GM19455 (cell line): ENCODE measurements around the gene RADIL.
"Not testable (repeated sequence)": the region's sequence is repeated elsewhere in the genome, so short reads cannot be mapped to it uniquely, and the experiment has no call there.

ENCODE experiments used
- ATAC-seq: cut with Tn5 transposase; IDR thresholded peaks from one replicate; pipeline ENCODE4 v1.9.1; 2021; ENCODE audit not compliant: unreplicated experiment

RADIL gene

DNA sequence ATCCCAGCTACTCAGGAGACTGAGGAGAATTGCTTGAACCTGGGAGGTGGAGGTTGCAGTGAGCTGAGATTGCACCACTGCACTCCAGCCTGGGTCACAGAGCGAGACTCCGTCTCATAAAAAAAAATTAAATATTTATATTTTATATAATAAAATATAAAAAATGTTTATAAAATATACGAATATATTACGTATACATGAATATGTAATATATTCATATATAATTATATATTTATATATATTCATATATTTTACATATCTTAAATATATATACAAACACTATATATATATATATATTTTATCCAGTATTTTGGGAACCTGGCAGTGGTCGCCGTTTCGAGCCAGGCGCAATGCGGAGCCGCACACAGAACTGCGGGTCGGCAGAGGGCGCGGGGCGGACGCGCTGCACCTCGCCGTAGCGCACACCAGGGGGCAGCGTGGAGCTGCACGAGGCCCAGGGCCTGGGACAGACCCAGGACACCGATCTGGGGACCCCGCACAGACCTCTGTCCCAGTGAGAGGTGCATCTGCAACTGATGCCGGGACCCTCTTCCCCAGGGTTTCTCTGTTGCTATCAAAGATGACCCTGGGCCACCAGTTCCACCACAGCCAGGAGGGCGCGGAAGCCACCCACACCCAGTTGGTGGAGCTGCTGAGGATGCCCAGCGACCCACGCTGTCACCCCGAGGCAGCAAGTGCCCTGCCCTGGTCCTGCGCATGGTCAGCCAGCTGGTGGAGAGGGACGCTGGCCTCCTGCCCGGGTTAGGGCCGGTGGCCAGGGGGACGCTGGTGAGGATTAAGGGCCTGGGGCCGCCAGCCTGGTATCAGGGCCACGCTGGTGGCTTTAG, 85.4 kb downstream of the RADIL start:
- no peak for ATAC-seq

DNA sequence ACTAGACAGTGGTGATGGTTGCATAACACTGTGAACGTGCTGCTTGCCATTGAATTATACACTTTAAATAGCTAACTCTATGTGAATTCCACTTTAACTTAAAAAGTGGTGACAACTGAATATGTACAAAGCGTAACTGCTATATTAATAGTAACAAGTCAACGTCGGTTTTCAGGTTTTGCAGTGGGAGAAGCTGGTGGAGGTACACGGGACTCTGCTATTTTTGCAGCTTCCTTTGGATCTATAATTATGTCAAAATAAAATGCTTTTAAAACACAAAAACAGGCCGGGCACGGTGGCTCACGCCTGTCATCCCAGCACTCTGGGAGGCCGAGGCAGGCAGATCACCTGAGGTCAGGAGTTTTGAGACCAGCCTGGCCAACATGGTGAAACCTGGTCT, 87.1 kb downstream of the RADIL start:
- ATAC-seq: no peak

DNA sequence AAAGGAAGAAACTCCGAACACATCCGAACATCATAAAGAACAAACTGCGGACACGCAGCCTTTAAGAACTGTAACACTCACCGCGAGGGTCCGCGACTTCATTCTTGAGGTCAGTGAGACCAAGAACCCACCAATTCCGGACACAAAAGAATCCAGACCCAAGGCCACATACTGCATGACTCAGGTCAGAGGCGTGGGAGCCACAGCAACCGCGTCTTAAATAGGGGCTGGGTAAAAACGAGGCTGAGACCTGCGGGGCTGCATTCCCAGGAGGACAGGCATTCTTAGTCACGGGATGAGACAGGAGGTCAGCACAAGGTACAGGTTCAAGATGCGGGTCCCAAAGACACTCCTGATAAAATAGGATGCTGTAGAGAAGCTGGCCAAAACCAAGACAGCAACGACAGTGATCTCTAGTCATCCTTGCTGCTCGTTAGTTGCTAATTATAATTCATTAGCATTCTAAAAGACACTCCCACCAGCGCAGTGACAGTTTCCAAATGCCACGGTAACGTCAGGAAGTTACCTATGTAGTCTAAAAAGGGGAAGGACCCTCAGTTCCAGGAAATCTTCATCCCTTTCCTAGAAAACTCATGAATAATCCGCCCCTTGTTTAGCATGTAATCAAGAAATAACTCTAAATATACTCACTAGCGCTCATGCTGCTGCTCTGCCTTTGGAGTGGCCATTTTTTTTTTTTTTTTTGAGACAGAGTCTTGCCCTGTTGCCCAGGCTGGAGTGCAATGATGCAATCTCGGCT, 88.7 kb downstream of the RADIL start:
- no peak for ATAC-seq

DNA sequence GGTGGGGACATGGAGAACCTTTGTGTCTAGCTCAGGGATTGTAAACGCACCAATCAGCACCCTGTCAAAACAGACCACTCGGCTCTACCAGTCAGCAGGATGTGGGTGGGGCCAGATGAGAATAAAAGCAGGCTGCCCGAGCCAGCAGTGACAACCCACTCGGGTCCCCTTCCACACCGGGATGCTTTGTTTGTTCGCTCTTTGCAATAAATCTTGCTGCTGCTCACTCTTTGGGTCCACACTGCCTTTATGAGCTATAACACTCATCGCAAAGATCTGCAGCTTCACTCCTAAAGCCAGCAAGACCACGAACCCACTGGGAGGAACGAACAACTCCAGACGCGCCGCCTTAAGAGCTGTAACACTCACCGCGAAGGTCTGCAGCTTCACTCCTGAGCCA, 89.3 kb downstream of the RADIL start:
- not testable (repeated sequence) for ATAC-seq

DNA sequence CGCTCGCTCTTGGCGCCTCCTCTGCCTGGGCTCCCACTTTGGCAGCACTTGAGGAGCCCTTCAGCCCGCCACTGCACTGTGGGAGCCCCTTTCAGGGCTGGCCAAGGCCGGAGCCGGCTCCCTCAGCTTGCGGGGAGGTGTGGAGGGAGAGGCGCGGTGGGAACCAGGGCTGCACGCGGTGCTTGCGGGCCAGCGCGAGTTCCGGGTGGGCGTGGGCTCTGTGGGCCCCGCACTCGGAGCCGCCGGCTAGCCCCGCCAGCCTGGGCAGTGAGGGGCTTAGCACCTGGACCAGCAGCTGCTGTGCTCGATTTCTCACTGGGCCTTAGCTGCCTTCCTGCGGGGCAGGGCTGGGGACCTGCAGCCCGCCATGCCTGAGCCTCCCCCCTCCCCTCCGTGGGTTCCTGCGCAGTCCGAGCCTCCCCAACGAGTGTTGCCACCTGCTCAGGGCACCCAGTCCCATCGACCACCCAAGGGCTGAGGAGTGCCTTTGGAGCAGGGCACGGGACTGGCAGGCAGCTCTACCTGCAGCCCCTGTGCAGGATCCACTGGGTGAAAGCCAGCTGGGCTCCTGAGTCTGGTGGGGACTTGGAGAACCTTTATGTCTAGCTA, 90.0 kb downstream of the RADIL start:
- ATAC-seq: not testable (repeated sequence)

DNA sequence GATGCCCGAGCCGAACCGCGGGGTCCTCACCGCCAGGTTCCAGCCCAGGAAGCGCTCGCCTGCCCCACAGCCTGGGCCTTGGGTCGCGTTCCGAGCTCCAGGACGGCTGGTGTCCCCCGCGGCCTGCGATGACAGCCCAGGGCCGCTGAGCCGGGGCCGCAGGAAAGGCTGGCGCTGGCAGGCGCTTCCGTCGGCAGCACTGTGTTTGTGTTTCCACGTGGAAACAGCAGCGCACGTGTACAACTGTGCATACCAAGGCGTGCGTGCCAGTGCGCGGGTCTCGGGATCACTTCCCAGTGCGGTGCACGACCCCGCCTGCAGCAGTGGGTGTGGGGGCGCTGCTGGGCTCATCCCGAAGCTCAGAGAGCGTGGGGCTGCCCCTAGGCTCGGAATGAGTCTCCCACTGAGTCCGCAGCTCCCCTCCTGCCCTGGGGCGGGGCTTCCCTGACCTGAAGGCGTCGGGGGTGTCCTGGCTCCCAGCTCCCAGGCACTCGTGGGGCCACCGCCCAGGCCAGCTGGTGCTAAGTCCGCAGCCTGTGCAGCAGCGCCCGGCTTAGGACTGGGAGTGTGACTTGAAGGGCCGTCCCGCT, 90.9 kb downstream of the RADIL start:
- no peak for ATAC-seq

DNA sequence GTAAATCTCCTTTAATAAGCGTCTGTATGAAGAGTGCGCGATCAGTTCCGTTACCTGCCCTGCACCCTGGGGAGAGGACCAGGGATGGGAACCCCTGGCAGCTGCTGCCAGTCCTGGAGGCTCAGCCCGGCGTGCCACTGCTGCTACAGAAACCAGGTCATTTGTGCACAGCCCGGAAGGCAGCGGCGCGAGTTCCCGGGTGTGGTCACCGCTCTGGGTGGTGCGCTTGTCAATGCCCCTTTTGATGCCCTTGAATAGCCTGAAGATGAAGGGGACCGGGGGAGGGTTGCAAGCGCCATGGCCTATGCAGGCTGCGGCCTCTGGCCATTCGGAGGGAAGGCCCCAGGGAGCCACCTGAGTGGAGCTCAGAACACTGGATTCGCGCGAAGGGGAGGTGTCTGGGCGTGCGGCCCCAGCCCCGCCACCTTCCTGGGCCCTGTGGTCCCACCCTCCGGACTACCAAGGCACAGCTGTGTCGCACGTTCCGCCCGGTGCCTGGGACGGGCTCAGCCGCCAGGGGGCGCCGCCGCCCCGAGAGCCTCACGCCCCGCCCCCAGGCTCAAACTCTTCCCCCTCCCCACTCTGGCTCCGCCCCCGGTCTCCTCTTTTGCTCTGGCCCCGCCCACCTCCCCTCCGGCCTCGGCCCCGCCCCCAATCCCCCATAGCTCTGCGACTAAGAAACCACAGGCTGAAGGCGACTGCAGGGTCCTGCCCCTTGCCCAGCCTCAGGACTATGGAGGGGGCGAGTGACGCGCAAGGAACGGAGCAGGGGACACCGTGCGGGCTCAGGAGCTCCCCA, 91.6 kb downstream of the RADIL start:
- no peak for ATAC-seq

DNA sequence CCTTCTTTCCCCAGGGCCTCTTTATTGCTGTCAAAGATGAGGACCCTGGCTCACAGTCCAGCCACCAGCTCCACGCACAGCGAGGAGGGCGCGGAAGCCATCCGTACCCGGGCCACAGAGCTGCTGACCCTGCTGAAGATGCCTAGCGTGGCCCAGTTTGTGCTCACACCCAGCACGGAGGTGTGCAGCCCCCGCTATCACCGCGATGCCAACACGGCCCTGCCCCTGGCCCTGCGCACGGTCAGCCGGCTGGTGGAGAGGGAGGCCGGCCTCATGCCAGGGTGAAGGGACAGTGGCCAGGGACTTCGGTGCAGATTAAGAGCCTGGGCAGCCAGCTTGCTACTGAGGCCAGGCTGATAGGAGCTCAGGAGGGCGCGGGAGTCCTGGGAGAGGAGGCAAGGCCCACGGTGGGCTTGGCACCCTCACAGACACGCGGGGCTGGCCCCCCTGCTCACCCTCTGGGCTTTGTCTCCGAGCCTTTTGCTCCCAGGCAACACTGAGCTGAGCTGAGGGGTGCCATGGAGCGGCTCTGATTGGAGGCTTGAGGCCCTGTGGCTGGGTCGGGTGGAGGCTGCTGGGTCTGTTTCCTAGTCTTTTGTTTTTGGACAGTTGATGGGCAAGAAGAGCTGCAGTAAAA, 92.3 kb downstream of the RADIL start:
- no peak for ATAC-seq

DNA sequence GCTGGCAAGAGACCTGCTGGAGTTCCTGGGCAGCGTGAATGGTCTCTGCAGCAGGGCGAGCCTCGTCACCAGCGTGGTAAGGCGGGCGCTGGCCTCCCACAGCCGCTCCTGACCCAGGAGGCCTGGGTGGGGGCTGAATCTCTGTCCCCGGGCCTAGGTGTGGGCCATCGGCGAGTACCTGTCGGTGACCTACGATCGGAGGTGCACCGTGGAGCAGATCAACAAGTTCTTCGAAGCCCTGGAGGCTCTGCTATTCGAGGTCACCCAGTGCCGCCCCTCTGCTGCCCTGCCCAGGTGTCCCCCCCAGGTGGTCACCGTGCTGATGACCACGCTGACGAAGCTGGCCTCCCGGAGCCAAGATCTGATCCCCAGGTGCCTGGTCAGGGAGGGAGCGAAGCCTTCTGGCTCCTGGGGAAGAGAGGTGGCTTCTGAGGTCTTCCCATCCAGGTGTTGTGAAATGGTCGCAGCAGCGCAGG, 93.0 kb downstream of the RADIL start:
- ATAC-seq: no peak

DNA sequence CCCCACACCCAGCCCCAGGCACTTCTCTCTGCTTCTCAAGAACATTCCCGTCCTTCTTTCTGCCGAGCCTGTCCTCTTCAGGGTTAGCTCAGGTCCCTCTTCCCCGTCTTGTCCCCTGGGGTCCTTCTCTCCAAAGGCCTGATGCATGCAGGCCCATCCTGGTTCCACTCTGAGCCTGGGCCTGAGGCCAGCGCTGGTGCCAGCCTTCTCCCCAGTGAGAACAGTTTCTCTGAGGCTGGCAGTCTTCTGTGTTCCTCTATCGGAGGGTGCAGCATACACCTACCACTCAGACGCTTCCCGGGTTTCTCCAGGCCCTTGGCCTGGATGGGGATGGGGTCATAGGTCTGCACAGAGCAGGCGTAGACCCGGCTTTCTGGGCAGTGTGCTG, 93.4 kb downstream of the RADIL start:
- ATAC-seq: no peak

DNA sequence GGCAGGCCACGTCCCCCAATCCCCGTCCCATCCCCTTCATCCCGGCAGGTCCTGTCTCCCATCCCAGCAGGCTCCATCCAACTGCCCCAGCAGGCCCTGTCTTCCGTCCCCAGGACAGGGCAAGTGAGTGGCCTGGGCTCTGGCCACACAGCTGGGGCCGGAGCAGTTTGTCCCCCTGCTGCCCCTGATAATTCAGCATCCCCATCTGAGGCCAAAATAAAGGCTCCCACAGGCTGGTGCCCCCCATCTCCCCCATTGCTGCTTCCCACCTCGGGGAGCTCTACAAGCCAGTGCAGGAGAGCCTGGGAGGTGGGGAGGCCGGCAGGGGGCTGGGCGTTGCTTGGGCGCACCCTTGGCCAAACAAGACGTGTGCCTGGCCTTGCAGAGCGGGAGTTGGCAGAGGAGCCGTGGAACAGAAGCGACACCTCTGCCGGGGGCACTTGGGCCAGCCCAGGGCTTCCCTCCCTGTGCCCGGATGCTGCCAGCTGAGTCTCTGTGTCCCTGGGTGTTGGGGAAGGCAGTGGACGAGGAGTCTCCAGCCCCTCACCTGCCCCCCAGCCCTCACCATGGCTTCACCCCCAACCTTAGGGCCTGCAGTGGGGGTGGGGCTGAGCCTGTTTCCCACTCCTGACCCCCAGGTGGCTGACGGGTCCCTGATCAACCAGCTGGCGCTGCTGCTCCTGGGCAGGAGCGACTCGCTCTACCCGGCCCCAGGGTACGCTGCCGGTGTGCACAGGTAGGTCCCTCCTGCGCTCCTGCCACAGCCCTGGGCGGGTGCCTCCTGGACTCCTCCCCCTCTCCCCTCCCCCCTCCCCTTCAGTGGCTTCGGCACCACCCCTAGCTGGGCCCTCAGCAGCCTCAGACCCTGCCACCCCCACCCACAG, 94.1 kb downstream of the RADIL start:
- ATAC-seq: no peak

DNA sequence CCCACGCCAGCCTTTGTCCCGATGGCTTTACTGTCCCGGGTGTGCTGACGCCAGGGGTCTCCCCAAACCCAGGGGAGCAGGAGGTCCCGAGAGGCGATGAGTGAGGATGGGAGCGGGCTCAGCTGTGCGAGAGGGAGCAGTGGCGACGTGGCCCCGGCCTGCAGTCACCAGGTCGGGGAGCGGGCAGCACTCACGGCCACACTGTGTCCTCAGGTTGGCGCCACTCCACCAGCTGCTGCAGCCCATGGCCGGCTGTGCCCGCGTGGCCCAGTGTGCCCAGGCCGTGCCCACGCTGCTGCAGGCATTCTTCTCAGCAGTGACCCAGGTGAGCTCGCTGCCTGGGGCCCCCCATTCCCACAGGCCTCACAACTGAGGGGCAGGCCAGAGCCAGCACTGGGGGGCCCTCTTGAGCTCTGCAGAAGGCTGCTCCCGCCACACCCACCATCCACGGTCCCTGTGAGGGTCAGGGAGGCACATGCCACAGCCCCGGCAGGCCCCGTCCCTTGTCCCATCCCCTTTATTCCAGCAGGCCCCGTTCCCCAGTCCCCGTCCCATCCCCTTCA, 94.8 kb downstream of the RADIL start:
- no peak for ATAC-seq

DNA sequence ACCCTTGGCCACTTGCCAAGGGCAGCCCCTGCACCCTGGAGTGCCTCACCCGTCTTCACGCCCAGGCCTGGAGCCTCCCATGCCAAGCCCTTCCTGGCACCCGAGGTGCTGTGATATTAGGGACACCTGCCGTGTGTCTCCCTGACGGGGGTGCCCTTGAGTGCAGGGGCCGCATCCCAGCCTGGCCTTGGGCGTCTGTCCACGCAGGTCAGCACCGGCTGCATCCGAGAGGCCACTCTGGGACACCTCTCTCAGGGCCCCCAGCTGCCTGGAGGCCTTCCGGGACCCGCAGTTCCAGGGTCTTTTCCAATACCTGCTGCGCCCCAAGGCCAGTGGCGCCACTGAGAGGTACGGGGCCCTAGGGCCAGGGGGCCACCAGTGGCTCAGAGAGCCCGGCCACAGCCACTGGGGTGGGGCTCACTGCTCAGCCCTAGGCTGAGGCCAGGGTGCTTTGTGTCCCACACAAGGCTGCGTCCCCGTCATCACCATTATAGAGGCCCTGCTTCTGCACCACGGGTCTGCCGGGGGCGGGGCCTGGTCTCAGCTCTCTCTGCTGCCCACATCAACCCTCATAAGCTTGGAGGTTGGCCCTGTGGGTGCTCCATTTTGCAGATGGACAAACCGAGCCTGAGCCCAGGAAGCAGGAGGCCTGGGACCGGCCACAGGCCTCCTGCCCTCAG, 95.4 kb downstream of the RADIL start:
- no peak for ATAC-seq

DNA sequence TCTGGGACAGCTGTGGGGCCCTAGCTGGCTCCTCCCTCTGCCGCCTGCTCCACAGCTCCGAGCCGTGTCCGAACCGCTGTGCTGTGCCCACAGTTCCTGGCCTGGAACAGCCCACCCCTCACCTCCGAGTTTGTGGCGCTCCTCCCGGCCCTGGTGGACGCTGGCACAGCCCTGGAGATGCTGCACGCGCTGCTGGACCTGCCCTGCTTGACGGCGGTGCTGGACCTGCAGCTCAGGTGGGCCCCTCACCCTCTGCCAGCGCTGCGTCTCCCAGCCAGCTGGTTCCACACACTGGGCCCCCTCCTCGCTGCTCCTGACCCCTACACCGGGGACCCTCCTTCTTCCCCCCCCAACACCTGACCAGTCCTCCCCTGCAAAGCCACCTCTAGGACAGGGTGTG, 96.0 kb downstream of the RADIL start:
- ATAC-seq: no peak

DNA sequence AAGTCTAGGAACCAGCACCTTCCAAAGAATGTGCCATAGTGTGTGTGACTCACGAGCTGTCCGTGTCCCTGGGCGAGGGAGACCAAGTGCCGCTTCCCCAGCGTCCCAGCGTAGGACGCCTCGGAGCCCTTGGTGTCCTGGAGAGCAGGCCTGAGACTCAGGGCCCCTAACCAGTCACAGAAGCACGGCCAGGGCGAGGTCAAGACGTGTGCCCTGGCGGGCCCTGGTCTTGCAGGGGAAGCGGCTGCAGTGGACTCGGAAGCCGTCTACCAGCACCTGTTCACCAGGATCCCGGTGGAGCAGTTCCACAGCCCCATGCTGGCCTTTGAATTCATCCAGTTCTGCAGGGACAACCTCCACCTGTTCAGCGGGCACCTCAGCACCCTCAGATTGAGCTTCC, 97.5 kb downstream of the RADIL start:
- ATAC-seq: no peak

DNA sequence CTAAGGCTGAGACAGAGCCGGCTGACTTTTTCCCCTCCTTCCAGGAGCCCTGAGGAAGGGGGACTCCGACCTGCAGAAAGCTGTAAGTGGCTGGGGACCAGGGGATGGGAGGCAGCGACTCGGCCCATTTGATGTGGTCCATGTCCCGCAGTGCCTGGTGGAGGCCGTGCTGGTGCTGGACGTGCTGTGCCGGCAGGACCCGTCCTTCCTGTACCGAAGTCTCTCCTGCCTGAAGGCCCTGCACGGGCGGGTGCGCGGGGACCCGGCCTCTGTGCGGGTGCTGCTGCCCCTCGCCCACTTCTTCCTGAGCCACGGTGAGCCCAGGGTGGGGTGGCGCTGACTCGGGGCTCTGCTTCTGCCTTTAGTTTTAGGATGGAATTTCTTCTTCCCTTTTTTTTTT, 98.1 kb downstream of the RADIL start:
- no peak for ATAC-seq

DNA sequence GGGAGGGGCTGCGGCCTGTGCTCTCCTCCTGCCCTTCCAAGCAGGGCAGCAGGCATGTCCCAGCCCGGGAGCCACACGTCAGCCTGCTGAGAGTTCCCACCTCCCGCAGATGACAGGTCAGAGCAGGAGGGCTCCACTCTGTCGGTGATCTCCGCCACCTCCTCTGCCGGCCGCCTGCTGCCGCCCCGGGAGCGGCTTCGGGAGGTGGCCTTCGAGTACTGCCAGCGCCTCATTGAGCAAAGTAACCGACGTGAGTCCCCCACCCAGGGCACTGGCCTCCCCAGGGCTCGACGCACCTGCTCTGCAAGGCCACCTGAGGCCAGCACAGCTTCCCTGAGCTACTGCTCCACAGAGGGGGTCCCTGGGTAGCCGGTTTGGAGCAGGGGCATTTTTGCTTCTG, 98.7 kb downstream of the RADIL start:
- no peak for ATAC-seq

DNA sequence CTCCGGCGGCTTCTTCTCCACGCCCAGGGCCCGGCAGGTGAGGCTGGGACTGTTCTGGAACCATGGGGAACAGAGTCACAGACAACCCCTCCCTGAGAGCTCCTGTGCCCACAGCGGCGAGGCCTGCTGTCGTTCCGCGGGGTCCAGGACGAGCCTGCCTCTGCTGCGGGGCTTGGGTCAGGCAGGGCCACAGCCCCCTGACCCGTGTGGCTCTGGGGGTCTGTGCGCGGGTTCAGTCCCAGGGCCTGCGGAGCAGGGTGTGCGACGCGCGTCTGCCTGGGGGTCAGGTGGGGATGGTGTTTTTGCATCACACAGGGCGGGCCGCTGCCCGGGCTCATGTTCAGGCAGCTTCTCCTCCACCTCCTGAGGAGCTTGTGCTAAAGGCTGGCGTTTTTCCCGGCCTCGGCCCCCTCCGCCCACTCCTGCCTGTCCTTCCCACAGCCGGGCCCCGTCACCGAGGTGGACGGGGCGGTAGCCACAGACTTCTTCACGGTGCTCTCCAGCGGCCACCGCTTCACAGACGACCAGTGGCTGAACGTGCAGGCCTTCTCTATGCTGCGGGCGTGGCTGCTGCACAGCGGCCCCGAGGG, 99.7 kb downstream of the RADIL start:
- no peak for ATAC-seq
